Muscle layer of duodenum (tissue), 2 donors: ENCODE results near the gene MOG.

Experiments
- H3K27ac ChIP-seq: one replicate; pipeline ENCODE4 v1.7.0; 2013; ENCODE audit warnings: mild to moderate bottlenecking, low read length
- H3K27me3 ChIP-seq: one replicate; pipeline ENCODE4 v1.7.0; 2013; ENCODE audit warnings: low read depth, mild to moderate bottlenecking, control low read depth, low read length
- H3K36me3 ChIP-seq, 2 donors: one replicate each; pipeline ENCODE4 v1.7.0; 2013; ENCODE audit warnings: low read length in 2 of 2, control low read depth in 1 of 2, mild to moderate bottlenecking in 1 of 2; ENCODE audit not compliant: insufficient read depth in 2 of 2, control insufficient read depth in 1 of 2
- H3K4me1 ChIP-seq, 2 donors: one replicate each; pipeline ENCODE4 v1.7.0; 2013; ENCODE audit warnings: low read length in 2 of 2, mild to moderate bottlenecking in 2 of 2, control low read depth in 1 of 2, moderate library complexity in 1 of 2; ENCODE audit not compliant: insufficient read depth in 2 of 2, control insufficient read depth in 1 of 2
- H3K4me3 ChIP-seq, 2 donors: one replicate each; pipeline ENCODE4 v1.7.0; 2013; ENCODE audit warnings: low read length in 2 of 2, low read depth in 1 of 2, mild to moderate bottlenecking in 1 of 2
- H3K9me3 ChIP-seq, 2 donors: one replicate each; pipeline ENCODE4 v1.7.0; 2013; ENCODE audit warnings: low read length in 2 of 2, control low read depth in 1 of 2, mild to moderate bottlenecking in 1 of 2; ENCODE audit not compliant: control insufficient read depth in 1 of 2
- donor health status: healthy.

MOG gene

GRCh38 chr6:29720863-29721262, 64.0 kb downstream of the MOG start:
- Histone ChIP-seq H3K27ac (no peak overlapping the region), H3K9me3 (no peaks in the 10 kb centered on the region), H3K36me3 (peaks cover 8 to 10% of the 10 kb centered on the region in 2 donors), H3K27me3 (no peaks in the 10 kb centered on the region), H3K4me1 (peaks cover 4 to 12% of the 10 kb centered on the region in 2 donors), H3K4me3 (no peak overlapping the region)
